Measurements from ENCODE around the gene PRLR. TPM values are rescaled to one million over a fixed set of nuclear protein-coding genes. Genes with fewer than 3 reads are reported as not detected.

Gene PRLR
- total RNA-seq, 1 donor from 2014 or later = 0.93 TPM

GRCh38 chr5:35024911-35025510 is 205.3 kb downstream of the PRLR start:
- peaks cover 4% of the 10 kb centered on the region for H3K4me1 Mint-ChIP-seq (ENCODE audit: low read depth, unreplicated experiment)
- no peak overlapping the region for H3K27ac ChIP-seq (ENCODE audit: low read depth, low read length)

GRCh38 chr5:35023391-35024178 is 206.7 kb downstream of the PRLR start:
- Mint-ChIP-seq H3K4me1 (ENCODE audit: low read depth, unreplicated experiment) (no peaks in the 10 kb centered on the region), H3K27me3 (ENCODE audit: low read depth, unreplicated experiment) (peaks cover 4% of the 10 kb centered on the region), H3K36me3 (ENCODE audit: low read depth, unreplicated experiment) (no peaks in the 10 kb centered on the region), H3K9me3 (ENCODE audit: unreplicated experiment) (no peaks in the 10 kb centered on the region), H3K4me3 (ENCODE audit: unreplicated experiment) (no peak overlapping the region), H3K27ac (ENCODE audit: unreplicated experiment) (no peak overlapping the region)
- FAIRE-seq (no peak), DNase-seq (ENCODE audit: low read depth) (no peak)
- no peaks in the 10 kb centered on the region for H3K4me1 ChIP-seq (ENCODE audit: insufficient read depth, low read length)
- no peak overlapping the region for H3K27ac ChIP-seq (ENCODE audit: low read depth, low read length)
- H3K27me3 ChIP-seq (ENCODE audit: insufficient read depth, low read length) = no peaks in the 10 kb centered on the region
- TF ChIP-seq CTCF (IDR thresholded peaks at IDR 0.05; ENCODE audit: insufficient read depth, low read depth, low read length) (no peak), EZH2 (IDR thresholded peaks at IDR 0.05; ENCODE audit: insufficient read depth, low read length) (no peak)
- no peaks in the 10 kb centered on the region for H4K20me1 ChIP-seq (ENCODE audit: insufficient read depth, low read length)
- H3K4me2 ChIP-seq (ENCODE audit: low read length) = no peak overlapping the region
- H3K36me3 ChIP-seq (ENCODE audit: insufficient read depth, low read length) = no peaks in the 10 kb centered on the region
- no peak overlapping the region for H3K9ac ChIP-seq (ENCODE audit: low read length)
- H3K79me2 ChIP-seq (ENCODE audit: insufficient read depth, low read length) = no peaks in the 10 kb centered on the region
- H3K9me3 ChIP-seq (ENCODE audit: insufficient read depth, low read depth, low read length) = no peaks in the 10 kb centered on the region
- no peak overlapping the region for H3K4me3 ChIP-seq (ENCODE audit: insufficient read depth, low read depth, low read length)
- H2AFZ ChIP-seq (ENCODE audit: low read depth, low read length) = no peak overlapping the region

More at GRCh38 chr5:35024911-35025510, 205.3 kb downstream of the PRLR start:
- H3K27me3 ChIP-seq (ENCODE audit: insufficient read depth, low read length) = no peaks in the 10 kb centered on the region
- no peak for FAIRE-seq
- Mint-ChIP-seq H3K4me3 (ENCODE audit: unreplicated experiment) (no peak overlapping the region), H3K9me3 (ENCODE audit: unreplicated experiment) (no peaks in the 10 kb centered on the region), H3K27me3 (ENCODE audit: low read depth, unreplicated experiment) (peaks cover 4% of the 10 kb centered on the region), H3K27ac (ENCODE audit: unreplicated experiment) (no peak overlapping the region), H3K36me3 (ENCODE audit: low read depth, unreplicated experiment) (no peaks in the 10 kb centered on the region)
- H3K9ac ChIP-seq (ENCODE audit: low read length) = no peak overlapping the region
- DNase-seq (ENCODE audit: low read depth) = no peak
- no peak overlapping the region for H3K4me3 ChIP-seq (ENCODE audit: insufficient read depth, low read depth, low read length)
- no peaks in the 10 kb centered on the region for H3K9me3 ChIP-seq (ENCODE audit: insufficient read depth, low read depth, low read length)
- no peak overlapping the region for H3K4me2 ChIP-seq (ENCODE audit: low read length)
- H4K20me1 ChIP-seq (ENCODE audit: insufficient read depth, low read length) = no peaks in the 10 kb centered on the region
- H2AFZ ChIP-seq (ENCODE audit: low read depth, low read length) = no peak overlapping the region
- peaks cover 9% of the 10 kb centered on the region for H3K4me1 ChIP-seq (ENCODE audit: insufficient read depth, low read length)
- TF ChIP-seq CTCF (IDR thresholded peaks at IDR 0.05; ENCODE audit: insufficient read depth, low read depth, low read length) (no peak), EZH2 (IDR thresholded peaks at IDR 0.05; ENCODE audit: insufficient read depth, low read length) (no peak)
- H3K36me3 ChIP-seq (ENCODE audit: insufficient read depth, low read length) = no peaks in the 10 kb centered on the region
- H3K79me2 ChIP-seq (ENCODE audit: insufficient read depth, low read length) = no peaks in the 10 kb centered on the region

Measured in astrocyte (in vitro differentiated cells and primary cell).